GM13977 (cell line): ENCODE measurements around the gene STAB2.

Source experiments
- DNase-seq: peaks from one replicate; pipeline ENCODE4 v3.0.0; 2012; ENCODE audit warnings: low spot score
- in situ Hi-C: fragments of 300-500 bp; cut with MboI; formaldehyde crosslinking; loops from one replicate; pipeline ENCODE4 v1.12.0; 2022; ENCODE audit warnings: low sequenced_read_pairs, low pct_unique_long_range_greater_than_20kb, mixed read lengths, inconsistent platforms; ENCODE audit not compliant: unreplicated experiment
- TF ChIP-seq, protein P1 (sequence below): IDR thresholded peaks from 2 replicates; pipeline ENCODE4 v1.5.1; 2012; ENCODE audit warnings: mild to moderate bottlenecking, control low read depth; ENCODE audit not compliant: insufficient read depth; ENCODE audit errors: extremely low read depth, missing control alignments

Gene STAB2

DNA sequence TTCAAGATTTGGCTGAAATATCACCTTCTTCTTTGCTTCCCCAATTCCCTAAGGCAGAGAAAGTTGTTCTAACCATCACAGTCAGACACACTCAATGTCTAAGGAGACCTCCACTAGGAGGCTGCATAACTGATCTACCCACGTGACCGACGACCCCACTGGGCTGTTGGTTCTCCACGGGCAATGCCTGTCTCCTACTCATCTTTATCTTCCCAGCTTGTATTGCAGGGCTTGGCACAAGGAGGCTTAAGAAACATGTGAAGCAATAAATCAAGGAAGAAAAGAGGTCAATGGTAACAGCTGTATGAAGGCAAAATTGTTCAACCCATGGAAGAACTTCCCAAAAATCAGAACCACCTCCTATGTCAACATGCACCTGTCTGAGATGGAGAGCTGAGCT is 226.9 kb downstream of the STAB2 start:
- no peak for DNase-seq
- in situ Hi-C loops = no loop called here
- TF ChIP-seq, protein P1, sequence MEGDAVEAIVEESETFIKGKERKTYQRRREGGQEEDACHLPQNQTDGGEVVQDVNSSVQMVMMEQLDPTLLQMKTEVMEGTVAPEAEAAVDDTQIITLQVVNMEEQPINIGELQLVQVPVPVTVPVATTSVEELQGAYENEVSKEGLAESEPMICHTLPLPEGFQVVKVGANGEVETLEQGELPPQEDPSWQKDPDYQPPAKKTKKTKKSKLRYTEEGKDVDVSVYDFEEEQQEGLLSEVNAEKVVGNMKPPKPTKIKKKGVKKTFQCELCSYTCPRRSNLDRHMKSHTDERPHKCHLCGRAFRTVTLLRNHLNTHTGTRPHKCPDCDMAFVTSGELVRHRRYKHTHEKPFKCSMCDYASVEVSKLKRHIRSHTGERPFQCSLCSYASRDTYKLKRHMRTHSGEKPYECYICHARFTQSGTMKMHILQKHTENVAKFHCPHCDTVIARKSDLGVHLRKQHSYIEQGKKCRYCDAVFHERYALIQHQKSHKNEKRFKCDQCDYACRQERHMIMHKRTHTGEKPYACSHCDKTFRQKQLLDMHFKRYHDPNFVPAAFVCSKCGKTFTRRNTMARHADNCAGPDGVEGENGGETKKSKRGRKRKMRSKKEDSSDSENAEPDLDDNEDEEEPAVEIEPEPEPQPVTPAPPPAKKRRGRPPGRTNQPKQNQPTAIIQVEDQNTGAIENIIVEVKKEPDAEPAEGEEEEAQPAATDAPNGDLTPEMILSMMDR = no peak

DNA sequence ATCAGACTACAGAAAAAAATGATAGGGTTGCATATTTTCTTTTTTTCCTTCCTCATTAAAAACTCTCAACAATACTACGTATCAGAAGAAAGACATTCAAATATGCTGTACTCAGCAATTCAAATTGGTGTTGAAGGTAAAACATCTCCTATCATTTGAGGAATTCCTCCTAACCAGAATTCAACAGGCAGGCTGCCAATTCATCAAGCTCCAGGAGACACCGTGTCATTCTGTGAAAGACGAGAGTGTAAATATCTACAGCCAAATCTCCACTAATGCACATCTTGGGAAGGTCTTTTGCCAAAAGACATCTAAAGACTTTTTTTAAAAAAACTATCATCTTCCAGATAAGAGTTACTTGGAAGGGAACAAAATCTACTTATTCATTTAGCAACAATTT is 227.4 kb downstream of the STAB2 start:
- no peak for DNase-seq
- TF ChIP-seq, protein P1 = no peak
- in situ Hi-C loops = no loop called here
